GM10266 (cell line): ENCODE measurements around the gene SPPL2C.

Source experiments
- DNase-seq: peaks from one replicate; pipeline ENCODE4 v3.0.0; 2012; ENCODE audit errors: extremely low spot score
- CTCF ChIP-seq: IDR thresholded peaks from 2 replicates; pipeline ENCODE4 v1.5.1; 2012; ENCODE audit warnings: mild to moderate bottlenecking, low read depth; ENCODE audit not compliant: control insufficient read depth, insufficient read depth; ENCODE audit errors: missing control alignments

The SPPL2C gene

GRCh38 chr17:45846223-45846622 lies 1.5 kb downstream of the SPPL2C start:
- no peak for TF ChIP-seq CTCF
- DNase-seq = no peak

GRCh38 chr17:45846646-45847045 lies 2.0 kb downstream of the SPPL2C start:
- DNase-seq = no peak

GRCh38 chr17:45847101-45847500 lies 2.4 kb downstream of the SPPL2C start:
- DNase-seq = no peak
- no peak for TF ChIP-seq CTCF

More at GRCh38 chr17:45846646-45847045, 2.0 kb downstream of the SPPL2C start:
- no peak for TF ChIP-seq CTCF

- no peak for TF ChIP-seq CTCF
- no peak for DNase-seq
Measured at GRCh38 chr17:45847747-45848146, 3.1 kb downstream of the SPPL2C start.

GRCh38 chr17:45848405-45848804 lies 3.7 kb downstream of the SPPL2C start:
- TF ChIP-seq CTCF = no peak

GRCh38 chr17:45848868-45849535 lies 4.3 kb downstream of the SPPL2C start:
- no peak for TF ChIP-seq CTCF
- no peak for DNase-seq

More at GRCh38 chr17:45848405-45848804, 3.7 kb downstream of the SPPL2C start:
- DNase-seq = no peak

- TF ChIP-seq CTCF = no peak
- no peak for DNase-seq
Measured at GRCh38 chr17:45849536-45849990, 4.9 kb downstream of the SPPL2C start.
